Peyer's patch (tissue), 4 donors: ENCODE results near the gene CCDC85A. TPM values are rescaled to one million over a fixed set of nuclear protein-coding genes. Genes with fewer than 3 reads are reported as not detected.

Experiments used
- DNase-seq, 3 donors: peaks; one replicate each; pipeline ENCODE4 v3.0.0-alpha.2; 2017 to 2019
- H3K27ac ChIP-seq, 4 donors: fragments of 200-600 bp; sonication (generic); one replicate each; pipeline ENCODE4 v1.5.1; 2016 to 2019
- H3K27me3 ChIP-seq, 2 donors: fragments of 200-600 bp; sonication (generic); one replicate each; pipeline ENCODE4 v1.5.1; 2019
- H3K36me3 ChIP-seq, 3 donors: fragments of 200-600 bp; sonication (generic); one replicate each; pipeline ENCODE4 v1.5.1; 2016 to 2019
- H3K4me1 ChIP-seq, 4 donors: fragments of 200-600 bp; sonication (generic); one replicate each; pipeline ENCODE4 v1.5.1; 2016 to 2019
- H3K4me3 ChIP-seq, 4 donors: fragments of 200-600 bp; sonication (generic); 1 replicate in 3 of 4; 2 replicates in 1 of 4; pipeline ENCODE4 v1.5.1; 2016 to 2019; ENCODE audit warnings: mild to moderate bottlenecking in 1 of 4
- H3K9me3 ChIP-seq, 4 donors: fragments of 200-600 bp; sonication (generic); one replicate each; pipeline ENCODE4 v1.5.1; 2016 to 2019; ENCODE audit warnings: mild to moderate bottlenecking in 1 of 4
- POLR2A ChIP-seq, 2 donors: fragments of 450-650 bp; IDR thresholded peaks; one replicate each; pipeline ENCODE4 v1.5.1; 2017; ENCODE audit warnings: antibody characterized with exemption in 2 of 2, mild to moderate bottlenecking in 2 of 2, moderate library complexity in 2 of 2
- small RNA-seq, 2 donors: library from RNA; depleted of rRNA; stranded (forward); fragments of <200 nt; gene quantifications; one replicate each; pipeline ENCODE3, GENCODE V24; 2016
- total RNA-seq, 4 donors: library from RNA; depleted of rRNA; stranded (reverse); fragments of >200 nt; gene quantifications; one replicate each; pipeline ENCODE4 v1.1.0, GENCODE V29; 2016
- TF ChIP-seq, protein P1 (sequence below), 6 experiments: fragments of 450-650 bp in 4 of 6; fragments of 200-600 bp in 2 of 6; sonication (generic) in 1 of 6; IDR thresholded peaks; one replicate each; pipeline ENCODE4 v1.5.1; 2017 to 2019; ENCODE audit warnings: antibody characterized with exemption in 6 of 6, mild to moderate bottlenecking in 3 of 6, moderate library complexity in 1 of 6

CCDC85A gene
- total RNA-seq, 4 donors from 2014 or later = 1.1 to 1.7 (median 1.1) TPM; not detected in 1

DNA sequence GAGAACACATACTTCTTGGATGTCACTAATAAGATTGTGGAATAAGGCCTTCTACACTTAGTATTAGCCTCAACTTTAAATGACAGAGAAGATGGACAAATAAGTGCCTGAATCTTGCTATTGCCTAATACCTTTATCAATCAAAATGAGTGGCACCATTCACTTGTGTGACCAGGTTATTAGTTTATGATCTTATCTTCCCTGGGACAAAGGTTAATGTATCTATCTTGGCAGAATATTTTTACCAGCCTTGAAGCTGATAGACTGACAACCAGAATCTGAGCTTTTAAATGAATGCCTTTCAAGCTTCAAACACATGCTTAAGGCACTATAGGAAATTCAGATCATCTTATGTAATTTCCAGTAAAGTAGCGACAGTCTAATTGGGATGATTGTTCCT lies 202.9 kb downstream of the CCDC85A start:
- Histone ChIP-seq H3K4me3 (no peak overlapping the region), H3K4me1 (no peaks in the 10 kb centered on the region), H3K9me3 (no peaks in the 10 kb centered on the region), H3K27me3 (no peaks in the 10 kb centered on the region), H3K27ac (no peak overlapping the region), H3K36me3 (no peaks in the 10 kb centered on the region)
- no peak for DNase-seq
- no peak for TF ChIP-seq POLR2A (IDR thresholded peaks at IDR 0.05)
- TF ChIP-seq, protein P1, sequence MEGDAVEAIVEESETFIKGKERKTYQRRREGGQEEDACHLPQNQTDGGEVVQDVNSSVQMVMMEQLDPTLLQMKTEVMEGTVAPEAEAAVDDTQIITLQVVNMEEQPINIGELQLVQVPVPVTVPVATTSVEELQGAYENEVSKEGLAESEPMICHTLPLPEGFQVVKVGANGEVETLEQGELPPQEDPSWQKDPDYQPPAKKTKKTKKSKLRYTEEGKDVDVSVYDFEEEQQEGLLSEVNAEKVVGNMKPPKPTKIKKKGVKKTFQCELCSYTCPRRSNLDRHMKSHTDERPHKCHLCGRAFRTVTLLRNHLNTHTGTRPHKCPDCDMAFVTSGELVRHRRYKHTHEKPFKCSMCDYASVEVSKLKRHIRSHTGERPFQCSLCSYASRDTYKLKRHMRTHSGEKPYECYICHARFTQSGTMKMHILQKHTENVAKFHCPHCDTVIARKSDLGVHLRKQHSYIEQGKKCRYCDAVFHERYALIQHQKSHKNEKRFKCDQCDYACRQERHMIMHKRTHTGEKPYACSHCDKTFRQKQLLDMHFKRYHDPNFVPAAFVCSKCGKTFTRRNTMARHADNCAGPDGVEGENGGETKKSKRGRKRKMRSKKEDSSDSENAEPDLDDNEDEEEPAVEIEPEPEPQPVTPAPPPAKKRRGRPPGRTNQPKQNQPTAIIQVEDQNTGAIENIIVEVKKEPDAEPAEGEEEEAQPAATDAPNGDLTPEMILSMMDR (IDR thresholded peaks at IDR 0.05) = no peak

DNA sequence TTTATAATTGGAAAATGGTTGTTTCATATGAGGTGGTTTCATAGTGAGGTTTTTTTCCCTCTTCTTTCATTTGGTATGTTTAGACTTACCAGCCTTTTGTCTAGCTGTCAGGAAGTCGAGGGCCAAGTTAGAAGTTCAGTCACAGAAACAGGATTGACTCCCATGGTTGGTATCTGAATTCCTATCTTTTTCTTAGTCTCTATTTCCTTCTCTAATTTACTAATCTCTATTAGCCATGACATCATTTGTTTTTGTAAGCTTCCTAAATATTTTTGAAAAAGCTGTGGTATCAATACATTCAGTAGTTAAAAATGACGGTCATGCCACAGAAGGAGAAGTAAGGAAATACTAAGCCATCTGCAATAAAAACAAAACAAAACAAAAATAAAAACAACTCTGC lies 206.9 kb downstream of the CCDC85A start:
- H3K4me1 ChIP-seq = no peaks in the 10 kb centered on the region
- no peaks in the 10 kb centered on the region for H3K36me3 ChIP-seq
- TF ChIP-seq, protein P1 (IDR thresholded peaks at IDR 0.05) = no peak
- H3K9me3 ChIP-seq = no peaks in the 10 kb centered on the region
- no peak for DNase-seq
- no peak overlapping the region for H3K27ac ChIP-seq
- no peak overlapping the region for H3K4me3 ChIP-seq
- H3K27me3 ChIP-seq = no peaks in the 10 kb centered on the region

DNA sequence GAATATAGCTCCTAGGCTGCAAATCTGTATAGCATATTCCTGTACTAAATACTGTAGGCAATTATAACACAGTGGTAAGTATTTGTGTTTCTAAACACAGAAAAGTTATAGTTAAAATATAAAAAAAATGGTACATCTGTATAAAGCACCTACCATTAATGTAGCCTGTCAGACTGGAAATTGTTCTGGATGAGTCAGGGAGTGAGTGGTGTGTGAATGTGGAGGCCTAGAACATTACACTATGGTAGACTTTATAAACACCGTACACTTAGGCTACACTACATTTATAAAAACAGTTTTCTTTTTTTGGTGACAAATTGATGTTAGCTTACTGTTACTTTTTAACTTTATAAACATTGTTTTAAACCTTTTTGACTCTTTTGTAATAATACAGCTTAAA lies 226.3 kb downstream of the CCDC85A start:
- Histone ChIP-seq H3K27me3 (no peaks in the 10 kb centered on the region), H3K9me3 (no peaks in the 10 kb centered on the region), H3K4me3 (no peak overlapping the region), H3K27ac (no peak overlapping the region), H3K36me3 (no peaks in the 10 kb centered on the region), H3K4me1 (no peaks in the 10 kb centered on the region)
- no peak for DNase-seq
- no peak for TF ChIP-seq POLR2A (IDR thresholded peaks at IDR 0.05)
- TF ChIP-seq, protein P1 (IDR thresholded peaks at IDR 0.05) = no peak

DNA sequence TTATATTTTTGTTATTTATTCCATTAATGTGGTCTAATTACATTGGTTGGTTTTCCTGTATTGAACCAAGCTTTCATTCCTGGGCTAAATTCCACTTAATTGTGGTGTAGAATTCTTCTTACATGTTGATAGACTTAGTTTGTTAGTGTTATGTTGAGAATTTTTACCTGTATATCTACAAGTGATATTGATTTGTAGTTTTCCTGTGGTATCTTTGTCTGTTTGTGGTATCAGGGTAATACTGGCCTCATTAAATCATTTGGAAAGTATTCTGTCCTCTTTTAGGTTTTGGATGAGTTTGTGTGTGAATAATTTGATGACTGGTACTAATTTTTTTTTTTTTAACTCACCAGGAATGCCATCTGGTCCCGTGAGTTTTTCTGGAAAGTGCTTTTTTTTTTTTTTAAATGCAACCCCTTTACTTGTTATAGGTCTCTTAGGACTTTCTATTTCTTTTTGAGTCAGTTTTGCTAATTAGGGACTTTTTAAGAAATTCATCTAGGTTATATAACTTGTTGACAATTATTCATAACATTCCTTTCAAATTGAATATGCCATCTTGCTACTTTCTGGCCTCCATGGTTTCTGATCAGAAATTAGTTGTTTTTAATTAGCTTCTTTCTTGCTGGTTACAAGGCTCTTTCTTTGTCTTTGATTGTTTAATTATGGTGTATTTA lies 232.8 kb downstream of the CCDC85A start:
- no peak for TF ChIP-seq POLR2A (IDR thresholded peaks at IDR 0.05)
- TF ChIP-seq, protein P1 (IDR thresholded peaks at IDR 0.05) = no peak
- DNase-seq = no peak
- H3K36me3 ChIP-seq = no peaks in the 10 kb centered on the region
- no peaks in the 10 kb centered on the region for H3K27me3 ChIP-seq
- no peak overlapping the region for H3K27ac ChIP-seq
- H3K9me3 ChIP-seq = no peaks in the 10 kb centered on the region
- H3K4me1 ChIP-seq = no peaks in the 10 kb centered on the region
- no peak overlapping the region for H3K4me3 ChIP-seq

Small RNA genes within 50 kb of the gene (small RNA-seq; reads per million reads assigned to genes)
- gene RNA5SP93 = 0 reads per million in 2 donors
